ENCODE results near the gene RFX1.

- TF ChIP-seq CTCF (IDR thresholded peaks at IDR 0.05; ENCODE audit: low read length) (no peak), EZH2 (optimal IDR thresholded peaks at IDR 0.05; ENCODE audit: low read depth, low read length) (no peak), EZH2phosphoT487 (IDR thresholded peaks at IDR 0.05; ENCODE audit: low read length) (no peak)
Observed at GRCh38 chr19:13932911-13933393, 73.2 kb downstream of the RFX1 start.

Measured in MM.1S (cell line).